Skin of body (tissue), 1 donor: Measurements from ENCODE around the gene AMELY. TPM values are rescaled to one million over a fixed set of nuclear protein-coding genes. Genes with fewer than 3 reads are reported as not detected.

ENCODE experiments used
- total RNA-seq: library from RNA; depleted of rRNA; stranded (reverse); fragments of >200 nt; gene quantifications from one replicate; pipeline ENCODE4 v1.2.3, GENCODE V29; 2014

Gene AMELY
- total RNA-seq, 1 donor from 2014 or later = not detected

Other genes with a start within 250 kb of the AMELY start
- not detected for gene TBL1Y, start 1.1 kb downstream of the AMELY start, total RNA-seq